HL-60 (cell line): ENCODE measurements around the gene NPAS4.
"Not testable (repeated sequence)": the region's sequence is repeated elsewhere in the genome, so short reads cannot be mapped to it uniquely, and the experiment has no call there.

Experiments
- DNase-seq, 2 experiments: peaks; one replicate each; pipeline ENCODE4 v3.0.0-alpha.2; 2010 to 2020; ENCODE audit warnings: low read depth in 1 of 2, low spot score in 1 of 2
- H3K27ac ChIP-seq: fragments of 250-450 bp; sonication (Bioruptor Pico); replicated peaks from 2 replicates; pipeline ENCODE4 v1.5.1; 2020; ENCODE audit warnings: mild to moderate bottlenecking, moderate library complexity
- H3K27me3 ChIP-seq: fragments of 250-450 bp; sonication (Bioruptor Pico); 2 replicates; pipeline ENCODE4 v1.5.1; 2021; ENCODE audit warnings: mild to moderate bottlenecking, moderate library complexity; ENCODE audit not compliant: insufficient read depth, poor library complexity, severe bottlenecking
- H3K4me3 ChIP-seq: replicated peaks from 2 replicates; pipeline ENCODE4 v1.5.1; 2011; ENCODE audit warnings: mild to moderate bottlenecking, control low read depth, low read length; ENCODE audit not compliant: insufficient read depth
- GABPA ChIP-seq: IDR thresholded peaks from 2 replicates; pipeline ENCODE4 v1.6.1; 2012; ENCODE audit warnings: low read depth
- POLR2AphosphoS5 ChIP-seq: IDR thresholded peaks from 2 replicates; pipeline ENCODE4 v1.6.1; 2012; ENCODE audit warnings: low read depth
- SPI1 ChIP-seq: IDR thresholded peaks from 2 replicates; pipeline ENCODE4 v1.6.1; 2012; ENCODE audit warnings: low read depth, mild to moderate bottlenecking, borderline replicate concordance
- TF ChIP-seq, protein P1 (sequence below): IDR thresholded peaks from one replicate; pipeline ENCODE4 v1.5.1; 2011; ENCODE audit warnings: low read length, control low read depth, inconsistent platforms; ENCODE audit not compliant: insufficient read depth
- TF ChIP-seq, protein P2 (sequence below): IDR thresholded peaks from 2 replicates; pipeline ENCODE4 v1.6.1; 2012; ENCODE audit warnings: low read depth; ENCODE audit not compliant: insufficient replicate concordance

Gene NPAS4

DNA sequence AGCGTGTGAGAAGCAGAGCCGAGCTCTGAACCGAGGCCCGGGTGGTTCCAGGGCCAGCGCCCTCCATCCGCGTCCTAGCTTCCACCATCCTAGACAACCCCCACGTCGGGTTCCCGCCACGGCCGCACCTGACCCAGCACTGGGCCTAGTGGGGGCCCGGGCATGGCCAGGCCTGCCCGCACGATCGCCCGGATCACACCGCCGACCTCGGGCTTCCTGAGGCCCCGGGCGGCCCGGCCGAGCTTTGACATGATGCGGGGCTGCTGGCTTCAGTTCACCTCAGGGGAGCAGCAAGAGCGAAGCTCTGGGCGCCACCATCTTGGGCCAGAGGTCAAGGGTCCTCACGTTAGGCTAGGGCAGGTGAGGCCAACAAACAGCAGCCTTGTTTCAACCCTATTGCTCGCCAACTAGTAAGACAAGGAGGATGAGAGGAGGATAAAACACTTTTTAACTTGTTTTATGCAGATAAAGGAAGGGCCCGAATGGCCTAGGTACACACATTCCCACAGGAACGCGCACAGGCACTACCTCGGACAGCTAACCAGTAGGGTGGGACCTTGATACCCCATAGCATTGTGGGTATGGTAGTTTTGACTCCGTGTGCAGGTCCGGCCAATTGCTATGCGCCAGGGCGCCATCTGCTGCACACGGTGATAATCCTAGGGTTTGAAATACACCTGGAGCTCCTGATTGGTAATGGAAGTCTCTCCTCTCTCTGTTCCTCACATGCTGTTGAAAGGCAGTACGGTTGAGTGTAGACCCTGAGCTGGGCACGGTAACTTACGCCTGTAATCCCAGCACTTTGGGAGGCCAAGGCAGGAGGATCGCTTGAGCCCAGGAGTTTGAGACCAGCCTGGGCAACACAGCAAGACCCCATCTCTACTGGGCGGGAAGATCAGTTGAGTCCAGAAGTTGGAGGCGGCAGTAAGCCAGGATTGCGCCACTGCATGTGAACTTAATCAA is 17.9 kb downstream of the NPAS4 start, which contains the start of gene MRPL11:
TSS of gene MRPL11 (minus strand) at position 345 of the 963 bp plus-strand sequence. CDS start at position 251, 94 bp downstream.
- Histone ChIP-seq H3K27me3 (no peaks in the 10 kb centered on the region), H3K4me3 (peak within 1 kb of the TSS; percentile 57), H3K27ac (peak within 1 kb of the TSS; percentile 95)
- TF ChIP-seq, protein P1, sequence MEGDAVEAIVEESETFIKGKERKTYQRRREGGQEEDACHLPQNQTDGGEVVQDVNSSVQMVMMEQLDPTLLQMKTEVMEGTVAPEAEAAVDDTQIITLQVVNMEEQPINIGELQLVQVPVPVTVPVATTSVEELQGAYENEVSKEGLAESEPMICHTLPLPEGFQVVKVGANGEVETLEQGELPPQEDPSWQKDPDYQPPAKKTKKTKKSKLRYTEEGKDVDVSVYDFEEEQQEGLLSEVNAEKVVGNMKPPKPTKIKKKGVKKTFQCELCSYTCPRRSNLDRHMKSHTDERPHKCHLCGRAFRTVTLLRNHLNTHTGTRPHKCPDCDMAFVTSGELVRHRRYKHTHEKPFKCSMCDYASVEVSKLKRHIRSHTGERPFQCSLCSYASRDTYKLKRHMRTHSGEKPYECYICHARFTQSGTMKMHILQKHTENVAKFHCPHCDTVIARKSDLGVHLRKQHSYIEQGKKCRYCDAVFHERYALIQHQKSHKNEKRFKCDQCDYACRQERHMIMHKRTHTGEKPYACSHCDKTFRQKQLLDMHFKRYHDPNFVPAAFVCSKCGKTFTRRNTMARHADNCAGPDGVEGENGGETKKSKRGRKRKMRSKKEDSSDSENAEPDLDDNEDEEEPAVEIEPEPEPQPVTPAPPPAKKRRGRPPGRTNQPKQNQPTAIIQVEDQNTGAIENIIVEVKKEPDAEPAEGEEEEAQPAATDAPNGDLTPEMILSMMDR, result peak; percentile 75
- no peak for TF ChIP-seq SPI1
- peak; percentile 89 to 93 for DNase-seq

DNA sequence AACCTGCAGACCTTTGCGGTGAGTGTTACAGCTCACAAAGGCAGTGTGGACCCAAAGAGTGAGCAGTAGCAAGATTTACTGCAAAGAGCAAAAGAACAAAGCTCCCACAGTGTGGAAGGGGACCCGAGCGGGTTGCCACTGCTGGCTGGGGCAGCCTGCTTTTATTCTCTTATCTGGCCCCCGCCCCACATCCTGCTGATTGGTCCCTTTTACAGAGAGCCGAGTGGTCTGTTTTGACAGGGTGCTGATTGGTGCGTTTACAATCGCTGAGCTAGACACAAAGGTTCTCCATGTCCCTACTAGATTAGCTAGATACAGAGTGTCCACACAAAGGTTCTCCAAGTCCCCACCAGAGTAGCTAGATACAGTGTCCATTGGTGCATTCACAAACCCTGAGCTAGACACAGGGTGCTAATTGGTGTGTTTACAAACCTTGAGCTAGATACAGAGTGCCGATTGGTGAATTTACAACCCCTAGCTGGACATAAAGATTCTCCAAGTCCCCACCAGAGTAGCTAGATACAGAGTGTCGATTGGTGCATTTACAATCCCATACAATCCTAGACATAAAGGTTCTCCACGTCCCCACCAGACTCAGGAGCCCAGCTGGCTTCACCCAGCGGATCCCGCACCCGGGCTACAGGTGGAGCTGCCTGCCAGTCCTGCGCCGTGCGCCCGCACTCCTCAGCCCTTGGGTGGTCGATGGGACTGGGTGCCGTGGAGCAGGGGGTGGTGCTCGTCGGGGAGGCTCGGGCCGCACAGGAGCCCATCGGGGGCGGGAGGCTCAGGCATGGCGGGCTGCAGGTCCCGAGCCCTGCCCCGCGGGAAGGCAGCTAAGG is 19.5 kb downstream of the NPAS4 start:
- not testable (repeated sequence) for H3K4me3 ChIP-seq, H3K27me3 ChIP-seq, DNase-seq, H3K27ac ChIP-seq

DNA sequence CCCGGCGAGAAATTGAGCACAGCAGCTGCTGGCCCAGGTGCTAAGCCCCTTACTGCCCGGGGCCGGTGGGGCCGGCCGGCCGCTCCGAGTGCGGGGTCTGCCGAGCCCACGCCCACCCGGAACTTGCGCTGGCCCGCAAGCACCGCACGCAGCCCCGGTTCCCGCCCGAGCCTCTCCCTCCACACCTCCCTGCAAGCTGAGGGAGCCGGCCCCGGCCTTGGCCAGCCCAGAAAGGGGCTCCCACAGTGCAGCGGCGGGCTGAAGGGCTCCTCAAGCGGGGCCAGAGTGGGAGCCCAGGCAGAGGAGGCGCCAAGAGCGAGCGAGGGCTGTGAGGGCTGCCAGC is 20.1 kb downstream of the NPAS4 start:
- not testable (repeated sequence) for H3K27me3 ChIP-seq, H3K27ac ChIP-seq, H3K4me3 ChIP-seq, DNase-seq

DNA sequence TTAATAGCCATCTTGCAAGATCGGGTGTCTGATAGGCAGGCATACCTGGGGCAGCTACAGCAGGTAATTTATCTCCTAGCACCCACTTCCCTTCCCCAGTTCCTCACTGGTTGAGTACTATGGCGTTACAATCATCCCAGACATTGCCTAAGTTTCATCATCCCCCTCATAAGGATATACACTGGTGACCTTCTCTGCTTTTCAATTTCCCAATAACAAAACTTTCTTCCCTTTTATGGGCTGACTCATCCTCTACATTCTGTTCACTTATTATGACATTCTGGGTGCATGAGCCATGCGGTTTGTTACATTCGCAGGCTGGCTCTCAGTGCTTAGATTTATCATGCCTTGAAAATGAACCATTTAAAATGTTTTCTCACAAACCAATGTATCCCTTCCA is 22.8 kb downstream of the NPAS4 start:
- TF ChIP-seq, protein P2, sequence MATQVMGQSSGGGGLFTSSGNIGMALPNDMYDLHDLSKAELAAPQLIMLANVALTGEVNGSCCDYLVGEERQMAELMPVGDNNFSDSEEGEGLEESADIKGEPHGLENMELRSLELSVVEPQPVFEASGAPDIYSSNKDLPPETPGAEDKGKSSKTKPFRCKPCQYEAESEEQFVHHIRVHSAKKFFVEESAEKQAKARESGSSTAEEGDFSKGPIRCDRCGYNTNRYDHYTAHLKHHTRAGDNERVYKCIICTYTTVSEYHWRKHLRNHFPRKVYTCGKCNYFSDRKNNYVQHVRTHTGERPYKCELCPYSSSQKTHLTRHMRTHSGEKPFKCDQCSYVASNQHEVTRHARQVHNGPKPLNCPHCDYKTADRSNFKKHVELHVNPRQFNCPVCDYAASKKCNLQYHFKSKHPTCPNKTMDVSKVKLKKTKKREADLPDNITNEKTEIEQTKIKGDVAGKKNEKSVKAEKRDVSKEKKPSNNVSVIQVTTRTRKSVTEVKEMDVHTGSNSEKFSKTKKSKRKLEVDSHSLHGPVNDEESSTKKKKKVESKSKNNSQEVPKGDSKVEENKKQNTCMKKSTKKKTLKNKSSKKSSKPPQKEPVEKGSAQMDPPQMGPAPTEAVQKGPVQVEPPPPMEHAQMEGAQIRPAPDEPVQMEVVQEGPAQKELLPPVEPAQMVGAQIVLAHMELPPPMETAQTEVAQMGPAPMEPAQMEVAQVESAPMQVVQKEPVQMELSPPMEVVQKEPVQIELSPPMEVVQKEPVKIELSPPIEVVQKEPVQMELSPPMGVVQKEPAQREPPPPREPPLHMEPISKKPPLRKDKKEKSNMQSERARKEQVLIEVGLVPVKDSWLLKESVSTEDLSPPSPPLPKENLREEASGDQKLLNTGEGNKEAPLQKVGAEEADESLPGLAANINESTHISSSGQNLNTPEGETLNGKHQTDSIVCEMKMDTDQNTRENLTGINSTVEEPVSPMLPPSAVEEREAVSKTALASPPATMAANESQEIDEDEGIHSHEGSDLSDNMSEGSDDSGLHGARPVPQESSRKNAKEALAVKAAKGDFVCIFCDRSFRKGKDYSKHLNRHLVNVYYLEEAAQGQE, result no peak
- TF ChIP-seq POLR2AphosphoS5 (peak; percentile 61; the same call in 1 of the 2 replicates), SPI1 (peak; percentile 92)
- Histone ChIP-seq H3K4me3 (no peak overlapping the region), H3K27me3 (no peaks in the 10 kb centered on the region), H3K27ac (peak overlapping the region; percentile 45)
- peak; percentile 81 to 93 for DNase-seq

DNA sequence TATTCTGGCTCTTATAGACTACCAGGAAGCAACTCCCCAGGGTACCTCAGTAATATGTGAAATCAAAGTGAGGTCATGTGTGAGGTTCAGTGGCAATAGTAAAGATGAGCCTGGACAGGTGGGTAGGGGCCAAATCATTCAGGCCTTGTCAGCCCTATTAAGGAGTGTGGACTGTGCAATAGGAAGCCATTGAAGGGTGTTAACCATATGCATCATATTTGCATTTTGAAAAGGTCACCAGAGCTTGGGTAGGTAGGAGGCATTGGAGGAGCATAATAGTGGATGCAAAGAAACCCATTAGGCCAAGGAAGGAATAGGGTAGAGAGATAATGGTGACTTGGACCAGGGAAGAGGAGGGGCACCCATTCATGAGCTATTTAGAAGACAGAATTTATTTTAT is 26.2 kb downstream of the NPAS4 start:
- DNase-seq, result no peak
- no peak overlapping the region for H3K4me3 ChIP-seq
- no peak overlapping the region for H3K27ac ChIP-seq
- H3K27me3 ChIP-seq, result no peaks in the 10 kb centered on the region
- no peak for TF ChIP-seq GABPA
- TF ChIP-seq SPI1, result no peak
- TF ChIP-seq, protein P1, result no peak
- TF ChIP-seq POLR2AphosphoS5, result no peak
- TF ChIP-seq, protein P2, result no peak
